Endothelial cell of umbilical vein (primary cell): ENCODE results near the gene DHX9.

Source experiments
- CTCF ChIP-seq, 2 donors: IDR thresholded peaks; 1 replicate in 1 of 2; 2 replicates in 1 of 2; pipeline ENCODE4 v1.5.1; 2011; ENCODE audit warnings: low read length in 2 of 2, mild to moderate bottlenecking in 2 of 2, moderate library complexity in 2 of 2, control low read depth in 1 of 2, inconsistent platforms in 1 of 2, low read depth in 1 of 2; ENCODE audit not compliant: insufficient read depth in 1 of 2; ENCODE audit errors: extremely low read depth in 1 of 2
- MAX ChIP-seq: IDR thresholded peaks from 2 replicates; pipeline ENCODE4 v1.6.1; 2011; ENCODE audit not compliant: insufficient read depth, insufficient read length
- MYC ChIP-seq: IDR thresholded peaks from one replicate; pipeline ENCODE4 v1.6.1; 2011; ENCODE audit warnings: mild to moderate bottlenecking, low read depth, low read length
- POLR2AphosphoS5 ChIP-seq: IDR thresholded peaks from 2 replicates; pipeline ENCODE4 v1.6.1; 2012; ENCODE audit warnings: low read depth, mild to moderate bottlenecking, control low read depth, low read length, moderate library complexity; ENCODE audit not compliant: insufficient read depth

- TF ChIP-seq POLR2AphosphoS5, result no peak
- no peak for TF ChIP-seq CTCF (IDR thresholded peaks at IDR 0.05; ENCODE audit: extremely low read depth in 1 of 2, insufficient read depth in 1 of 2, low read depth in 1 of 2, low read length in 2 of 2)
- no peak for TF ChIP-seq MAX
- TF ChIP-seq MYC, result no peak
Measured at GRCh38 chr1:182850319-182850718, 11.2 kb downstream of the DHX9 start.
